Karpas-422 (cell line): ENCODE results near the gene KCNA5. TPM values are rescaled to one million over a fixed set of nuclear protein-coding genes. Genes with fewer than 3 reads are reported as not detected.

ENCODE experiments used
- DNase-seq: peaks from one replicate; pipeline ENCODE4 v3.0.0-alpha.2; 2015
- H2AFZ ChIP-seq: fragments of 200-600 bp; sonication (generic); 2 replicates; pipeline ENCODE4 v1.6.1; 2014; ENCODE audit warnings: antibody characterized with exemption, low read length, mixed read lengths
- H3K27ac ChIP-seq: fragments of 200-600 bp; sonication (generic); 2 replicates; pipeline ENCODE4 v1.5.1; 2014; ENCODE audit warnings: mild to moderate bottlenecking, low read length, moderate library complexity
- H3K27me3 ChIP-seq: fragments of 200-600 bp; sonication (generic); 2 replicates; pipeline ENCODE4 v1.6.1; 2014; ENCODE audit warnings: low read length, mixed read lengths
- H3K36me3 ChIP-seq: fragments of 200-600 bp; sonication (generic); 2 replicates; pipeline ENCODE4 v1.6.1; 2014; ENCODE audit warnings: low read length, mixed read lengths; ENCODE audit not compliant: insufficient read depth
- H3K4me1 ChIP-seq: fragments of 200-600 bp; sonication (generic); 2 replicates; pipeline ENCODE4 v1.6.1; 2014; ENCODE audit warnings: mild to moderate bottlenecking, low read length, mixed read lengths
- H3K4me2 ChIP-seq: fragments of 200-600 bp; sonication (generic); 2 replicates; pipeline ENCODE4 v1.6.1; 2014; ENCODE audit warnings: low read length, low read depth, mild to moderate bottlenecking; ENCODE audit not compliant: poor library complexity, severe bottlenecking
- H3K4me3 ChIP-seq: fragments of 200-600 bp; sonication (generic); 2 replicates; pipeline ENCODE4 v1.5.1; 2014; ENCODE audit warnings: mild to moderate bottlenecking, antibody characterized with exemption, low read length, mixed read lengths
- H3K79me2 ChIP-seq: fragments of 200-600 bp; sonication (generic); 2 replicates; pipeline ENCODE4 v1.6.1; 2014; ENCODE audit warnings: mild to moderate bottlenecking, low read length, mixed read lengths
- H3K9ac ChIP-seq: fragments of 200-600 bp; sonication (generic); 2 replicates; pipeline ENCODE4 v1.6.0; 2014; ENCODE audit warnings: low read length
- H3K9me2 ChIP-seq: fragments of 200-600 bp; sonication (generic), shearing (Covaris generic); replicated peaks from 2 replicates; pipeline ENCODE4 v1.6.0; 2014; ENCODE audit warnings: mild to moderate bottlenecking, low read length, moderate library complexity; ENCODE audit not compliant: insufficient read depth
- H3K9me3 ChIP-seq: fragments of 300-700, 200-600 bp; sonication (generic); 2 replicates; pipeline ENCODE4 v1.6.1; 2014; ENCODE audit warnings: low read length, mixed read lengths
- H4K20me1 ChIP-seq: fragments of 200-600 bp; sonication (generic); 2 replicates; pipeline ENCODE4 v1.6.1; 2014; ENCODE audit warnings: mild to moderate bottlenecking, antibody characterized with exemption, low read length, low read depth; ENCODE audit not compliant: insufficient read depth
- total RNA-seq: library from RNA; depleted of rRNA; stranded (reverse); fragments of >200 nt; shearing (Covaris generic); gene quantifications from 2 replicates; pipeline ENCODE4 v1.2.3, GENCODE V29; 2014; ENCODE audit warnings: low replicate concordance; rRNA removed

Gene KCNA5
- total RNA-seq = not detected in 2 replicates

DNA sequence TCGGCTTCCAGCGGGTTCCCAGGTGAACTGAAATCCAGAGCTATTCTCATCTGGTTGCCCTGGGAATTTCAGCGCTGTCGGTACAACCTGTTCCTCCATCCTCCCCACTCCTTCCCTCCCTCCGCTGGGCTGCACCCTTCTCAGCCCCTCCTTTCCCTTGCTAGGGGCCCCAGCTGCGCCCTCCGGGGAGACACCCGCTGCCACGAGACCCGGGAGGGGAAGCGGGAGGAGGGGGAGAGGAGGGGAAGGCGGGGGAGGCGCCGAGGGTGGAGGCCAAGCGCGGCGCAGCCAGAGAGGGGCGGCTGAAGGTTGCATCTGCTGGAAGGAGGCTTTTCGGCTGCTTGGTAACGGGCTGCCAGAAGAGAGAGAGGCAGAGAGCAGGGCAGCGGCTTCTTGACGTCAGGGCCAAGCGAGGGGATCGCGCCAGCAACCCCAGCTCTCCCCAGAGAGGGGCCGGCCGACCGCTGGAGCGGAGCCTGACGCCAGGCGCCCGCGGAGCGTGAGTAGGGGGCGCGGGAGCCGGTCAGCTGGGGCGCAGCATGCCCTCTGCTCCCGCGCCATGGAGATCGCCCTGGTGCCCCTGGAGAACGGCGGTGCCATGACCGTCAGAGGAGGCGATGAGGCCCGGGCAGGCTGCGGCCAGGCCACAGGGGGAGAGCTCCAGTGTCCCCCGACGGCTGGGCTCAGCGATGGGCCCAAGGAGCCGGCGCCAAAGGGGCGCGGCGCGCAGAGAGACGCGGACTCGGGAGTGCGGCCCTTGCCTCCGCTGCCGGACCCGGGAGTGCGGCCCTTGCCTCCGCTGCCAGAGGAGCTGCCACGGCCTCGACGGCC is at the start of gene KCNA5:
Gene KCNA5 (plus strand): TSS at position 291 of the 831 bp plus-strand sequence. CDS start 269 bp downstream, at position 560.
- no peak for DNase-seq
- Histone ChIP-seq H3K79me2 (no peaks in the 10 kb centered on the region), H3K9me2 (no peaks in the 10 kb centered on the region), H3K4me1 (no peaks in the 10 kb centered on the region), H3K27me3 (no peaks in the 10 kb centered on the region), H3K4me2 (no peak within 1 kb of the TSS), H3K9me3 (no peaks in the 10 kb centered on the region), H2AFZ (no peak within 1 kb of the TSS), H4K20me1 (no peaks in the 10 kb centered on the region), H3K4me3 (no peak within 1 kb of the TSS), H3K9ac (no peak within 1 kb of the TSS), H3K27ac (no peak within 1 kb of the TSS), H3K36me3 (no peaks in the 10 kb centered on the region)

GRCh38 chr12:4994622-4995021 is 49.1 kb upstream of the KCNA5 start:
- H3K9ac ChIP-seq = no peak overlapping the region
- H3K4me1 ChIP-seq = no peaks in the 10 kb centered on the region
- no peak overlapping the region for H2AFZ ChIP-seq
- no peaks in the 10 kb centered on the region for H3K79me2 ChIP-seq
- no peaks in the 10 kb centered on the region for H4K20me1 ChIP-seq
- H3K4me2 ChIP-seq = no peak overlapping the region
- no peak overlapping the region for H3K27ac ChIP-seq
- no peaks in the 10 kb centered on the region for H3K36me3 ChIP-seq
- no peaks in the 10 kb centered on the region for H3K9me2 ChIP-seq
- H3K4me3 ChIP-seq = no peak overlapping the region
- no peaks in the 10 kb centered on the region for H3K9me3 ChIP-seq
- no peaks in the 10 kb centered on the region for H3K27me3 ChIP-seq
- DNase-seq = no peak

DNA sequence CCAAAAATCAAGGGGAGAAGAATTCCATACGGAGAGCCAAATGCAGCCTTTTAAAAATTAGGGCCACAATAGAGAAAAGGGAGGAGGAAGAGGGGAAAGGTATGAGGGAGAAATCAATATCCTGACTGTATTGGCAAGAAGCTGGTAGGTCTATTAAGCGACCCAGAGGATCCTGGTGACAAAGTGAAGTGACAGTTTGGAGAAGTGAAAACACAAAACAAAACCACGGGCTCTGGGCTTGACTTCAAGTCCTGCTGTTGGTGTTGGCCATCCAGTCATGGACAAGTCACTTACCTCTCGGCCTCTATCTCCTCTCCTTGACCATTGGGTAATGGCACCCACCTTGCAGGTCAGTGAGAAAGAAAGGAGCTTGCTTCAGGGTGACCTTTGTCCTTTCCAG is 47.0 kb upstream of the KCNA5 start:
- H2AFZ ChIP-seq = no peak overlapping the region
- H3K27me3 ChIP-seq = no peaks in the 10 kb centered on the region
- H3K4me1 ChIP-seq = peaks cover 9% of the 10 kb centered on the region
- no peaks in the 10 kb centered on the region for H3K79me2 ChIP-seq
- H3K36me3 ChIP-seq = no peaks in the 10 kb centered on the region
- no peaks in the 10 kb centered on the region for H3K9me2 ChIP-seq
- DNase-seq = no peak
- H3K9ac ChIP-seq = no peak overlapping the region
- no peaks in the 10 kb centered on the region for H4K20me1 ChIP-seq
- H3K4me2 ChIP-seq = no peak overlapping the region
- H3K9me3 ChIP-seq = no peaks in the 10 kb centered on the region
- no peak overlapping the region for H3K27ac ChIP-seq
- H3K4me3 ChIP-seq = no peak overlapping the region

- Histone ChIP-seq H3K27me3 (no peaks in the 10 kb centered on the region), H3K4me2 (no peak overlapping the region), H3K9me2 (no peaks in the 10 kb centered on the region), H3K4me3 (no peak overlapping the region), H3K36me3 (no peaks in the 10 kb centered on the region), H3K27ac (no peak overlapping the region), H3K79me2 (no peaks in the 10 kb centered on the region), H3K4me1 (peaks cover 14% of the 10 kb centered on the region), H3K9ac (no peak overlapping the region), H3K9me3 (no peaks in the 10 kb centered on the region), H2AFZ (no peak overlapping the region), H4K20me1 (no peaks in the 10 kb centered on the region)
- DNase-seq = no peak
These were observed 45.7 kb upstream of the KCNA5 start for GRCh38 chr12:4997939-4998338.

- Histone ChIP-seq H2AFZ (no peak overlapping the region), H3K79me2 (no peaks in the 10 kb centered on the region), H3K36me3 (no peaks in the 10 kb centered on the region), H3K4me1 (peaks cover 14% of the 10 kb centered on the region), H3K4me2 (no peak overlapping the region), H3K9ac (no peak overlapping the region), H3K27me3 (no peaks in the 10 kb centered on the region), H3K27ac (no peak overlapping the region), H4K20me1 (no peaks in the 10 kb centered on the region), H3K9me2 (no peaks in the 10 kb centered on the region), H3K9me3 (no peaks in the 10 kb centered on the region), H3K4me3 (no peak overlapping the region)
- DNase-seq = no peak
These were observed 43.5 kb upstream of the KCNA5 start for GRCh38 chr12:5000204-5000603.

GRCh38 chr12:5000658-5001385 is 42.9 kb upstream of the KCNA5 start:
- Histone ChIP-seq H3K36me3 (no peaks in the 10 kb centered on the region), H3K4me2 (peak overlapping the region; percentile 35), H3K27me3 (no peaks in the 10 kb centered on the region), H3K9me3 (no peaks in the 10 kb centered on the region), H3K9me2 (no peaks in the 10 kb centered on the region), H4K20me1 (no peaks in the 10 kb centered on the region), H3K4me3 (no peak overlapping the region), H3K9ac (no peak overlapping the region), H2AFZ (no peak overlapping the region), H3K4me1 (peaks cover 14% of the 10 kb centered on the region), H3K27ac (no peak overlapping the region), H3K79me2 (no peaks in the 10 kb centered on the region)
- no peak for DNase-seq

- Histone ChIP-seq H3K27me3 (no peaks in the 10 kb centered on the region), H3K36me3 (no peaks in the 10 kb centered on the region), H3K79me2 (no peaks in the 10 kb centered on the region), H3K4me1 (peaks cover 14% of the 10 kb centered on the region), H3K27ac (no peak overlapping the region), H4K20me1 (no peaks in the 10 kb centered on the region), H2AFZ (no peak overlapping the region), H3K4me2 (no peak overlapping the region), H3K9ac (no peak overlapping the region), H3K9me3 (no peaks in the 10 kb centered on the region), H3K4me3 (no peak overlapping the region), H3K9me2 (no peaks in the 10 kb centered on the region)
- DNase-seq = peak; percentile 86
These were observed 40.5 kb upstream of the KCNA5 start for GRCh38 chr12:5003025-5003666.

- no peak for DNase-seq
- Histone ChIP-seq H3K9ac (no peak overlapping the region), H2AFZ (no peak overlapping the region), H3K4me2 (no peak overlapping the region), H3K79me2 (no peaks in the 10 kb centered on the region), H3K4me3 (no peak overlapping the region), H4K20me1 (no peaks in the 10 kb centered on the region), H3K27me3 (no peaks in the 10 kb centered on the region), H3K27ac (no peak overlapping the region), H3K9me2 (no peaks in the 10 kb centered on the region), H3K36me3 (no peaks in the 10 kb centered on the region), H3K9me3 (no peaks in the 10 kb centered on the region), H3K4me1 (no peaks in the 10 kb centered on the region)
These were observed 35.0 kb upstream of the KCNA5 start for GRCh38 chr12:5008661-5009060.
